Measurements from ENCODE around the gene PDHX.
A peak's percentile ranks its signal among the peaks of the same experiment; 100 is the strongest.
"Not testable (repeated sequence)": the region's sequence is repeated elsewhere in the genome, so short reads cannot be mapped to it uniquely, and the experiment has no call there.

Gene PDHX

GRCh38 chr11:34916015-34916842 lies at the start of gene PDHX, which contains the start of gene APIP:
Gene PDHX (plus strand): TSS chr11:34916618. CDS start chr11:34916656, 38 bp downstream.
Gene APIP (minus strand): TSS chr11:34916379. CDS start chr11:34916284, 95 bp downstream.
- DNase-seq = peak; percentile 94
- in situ Hi-C loops (cut with MboI; ENCODE audit: low pct_unique_long_range_greater_than_20kb, low sequenced_read_pairs) = no loop called here

- DNase-seq = peak; percentile 8
- in situ Hi-C loops (cut with MboI; ENCODE audit: low pct_unique_long_range_greater_than_20kb, low sequenced_read_pairs) = no loop called here
Measured at GRCh38 chr11:34869425-34869824, 47.0 kb upstream of the PDHX start.

GRCh38 chr11:34870548-34871196 lies 45.7 kb upstream of the PDHX start:
- in situ Hi-C loops (cut with MboI; ENCODE audit: low pct_unique_long_range_greater_than_20kb, low sequenced_read_pairs) = loop anchor here (10.0 kb wide), 1 partner anchor 286 kb away; no protein-coding TSS in a partner anchor

GRCh38 chr11:34874202-34874601 lies 42.2 kb upstream of the PDHX start:
- DNase-seq = no peak
- in situ Hi-C loops (cut with MboI; ENCODE audit: low pct_unique_long_range_greater_than_20kb, low sequenced_read_pairs) = loop anchor here (10.0 kb wide), 1 partner anchor 289 kb away; no protein-coding TSS in a partner anchor

More at GRCh38 chr11:34870548-34871196, 45.7 kb upstream of the PDHX start:
- peak; percentile 6 for DNase-seq

GRCh38 chr11:34877375-34877975 lies 38.9 kb upstream of the PDHX start:
- in situ Hi-C loops (cut with MboI; ENCODE audit: low pct_unique_long_range_greater_than_20kb, low sequenced_read_pairs) = loop anchor here (10.0 to 25.0 kb wide), 3 partner anchors 90 to 715 kb away; no protein-coding TSS in a partner anchor

GRCh38 chr11:34881900-34882299 lies 34.5 kb upstream of the PDHX start:
- in situ Hi-C loops (cut with MboI; ENCODE audit: low pct_unique_long_range_greater_than_20kb, low sequenced_read_pairs) = loop anchor here (25.0 kb wide), 2 partner anchors 95 to 720 kb away; no protein-coding TSS in a partner anchor
- no peak for DNase-seq

More at GRCh38 chr11:34877375-34877975, 38.9 kb upstream of the PDHX start:
- DNase-seq = no peak

- DNase-seq = no peak
- in situ Hi-C loops (cut with MboI; ENCODE audit: low pct_unique_long_range_greater_than_20kb, low sequenced_read_pairs) = loop anchor here (25.0 kb wide), 2 partner anchors 99 to 724 kb away; no protein-coding TSS in a partner anchor
Measured at GRCh38 chr11:34886609-34887008, 29.8 kb upstream of the PDHX start.

GRCh38 chr11:34887260-34887659 lies 29.2 kb upstream of the PDHX start:
- DNase-seq = no peak
- in situ Hi-C loops (cut with MboI; ENCODE audit: low pct_unique_long_range_greater_than_20kb, low sequenced_read_pairs) = loop anchor here (25.0 kb wide), 2 partner anchors 100 to 725 kb away; no protein-coding TSS in a partner anchor

- DNase-seq = no peak
- in situ Hi-C loops (cut with MboI; ENCODE audit: low pct_unique_long_range_greater_than_20kb, low sequenced_read_pairs) = loop anchor here (25.0 kb wide), 2 partner anchors 103 to 728 kb away; no protein-coding TSS in a partner anchor
Measured at GRCh38 chr11:34890089-34890488, 26.3 kb upstream of the PDHX start.

- in situ Hi-C loops (cut with MboI; ENCODE audit: low pct_unique_long_range_greater_than_20kb, low sequenced_read_pairs) = loop anchor here (25.0 kb wide), 2 partner anchors 104 to 729 kb away; no protein-coding TSS in a partner anchor
- peak; percentile 49 for DNase-seq
Measured at GRCh38 chr11:34890812-34891211, 25.6 kb upstream of the PDHX start.

GRCh38 chr11:34891611-34892010 lies 24.8 kb upstream of the PDHX start:
- in situ Hi-C loops (cut with MboI; ENCODE audit: low pct_unique_long_range_greater_than_20kb, low sequenced_read_pairs) = loop anchor here (25.0 kb wide), 2 partner anchors 104 to 729 kb away; no protein-coding TSS in a partner anchor
- DNase-seq = no peak

- in situ Hi-C loops (cut with MboI; ENCODE audit: low pct_unique_long_range_greater_than_20kb, low sequenced_read_pairs) = loop anchor here (25.0 kb wide), 2 partner anchors 106 to 731 kb away; no protein-coding TSS in a partner anchor
- DNase-seq = no peak
Measured at GRCh38 chr11:34893416-34893815, 23.0 kb upstream of the PDHX start.

- in situ Hi-C loops (cut with MboI; ENCODE audit: low pct_unique_long_range_greater_than_20kb, low sequenced_read_pairs) = loop anchor here (25.0 kb wide), 2 partner anchors 109 to 734 kb away; no protein-coding TSS in a partner anchor
Measured at GRCh38 chr11:34896191-34896590, 20.2 kb upstream of the PDHX start.

GRCh38 chr11:34897171-34897870 lies 19.1 kb upstream of the PDHX start:
- no peak for DNase-seq
- in situ Hi-C loops (cut with MboI; ENCODE audit: low pct_unique_long_range_greater_than_20kb, low sequenced_read_pairs) = loop anchor here (25.0 kb wide), 2 partner anchors 110 to 735 kb away; no protein-coding TSS in a partner anchor

More at GRCh38 chr11:34896191-34896590, 20.2 kb upstream of the PDHX start:
- not testable (repeated sequence) for DNase-seq

- DNase-seq = no peak
- in situ Hi-C loops (cut with MboI; ENCODE audit: low pct_unique_long_range_greater_than_20kb, low sequenced_read_pairs) = loop anchor here (25.0 kb wide), 2 partner anchors 111 to 736 kb away; no protein-coding TSS in a partner anchor
Measured at GRCh38 chr11:34898474-34898873, 17.9 kb upstream of the PDHX start.

GRCh38 chr11:34899633-34900016 lies 16.8 kb upstream of the PDHX start:
- in situ Hi-C loops (cut with MboI; ENCODE audit: low pct_unique_long_range_greater_than_20kb, low sequenced_read_pairs) = loop anchor here (25.0 kb wide), 2 partner anchors 112 to 737 kb away; no protein-coding TSS in a partner anchor
- DNase-seq = no peak

GRCh38 chr11:34904421-34904955 lies 11.9 kb upstream of the PDHX start:
- peak; percentile 45 for DNase-seq
- in situ Hi-C loops (cut with MboI; ENCODE audit: low pct_unique_long_range_greater_than_20kb, low sequenced_read_pairs) = no loop called here

- in situ Hi-C loops (cut with MboI; ENCODE audit: low pct_unique_long_range_greater_than_20kb, low sequenced_read_pairs) = no loop called here
- no peak for DNase-seq
Measured at GRCh38 chr11:34905666-34906065, 10.8 kb upstream of the PDHX start.

Data from KBM-7 (cell line).